Measurements from ENCODE around the gene NHLH2. TPM values are rescaled to one million over a fixed set of nuclear protein-coding genes. Genes with fewer than 3 reads are reported as not detected.

Gene NHLH2
- total RNA-seq, 1 experiment from 2014 or later = 1.2 TPM

DNA sequence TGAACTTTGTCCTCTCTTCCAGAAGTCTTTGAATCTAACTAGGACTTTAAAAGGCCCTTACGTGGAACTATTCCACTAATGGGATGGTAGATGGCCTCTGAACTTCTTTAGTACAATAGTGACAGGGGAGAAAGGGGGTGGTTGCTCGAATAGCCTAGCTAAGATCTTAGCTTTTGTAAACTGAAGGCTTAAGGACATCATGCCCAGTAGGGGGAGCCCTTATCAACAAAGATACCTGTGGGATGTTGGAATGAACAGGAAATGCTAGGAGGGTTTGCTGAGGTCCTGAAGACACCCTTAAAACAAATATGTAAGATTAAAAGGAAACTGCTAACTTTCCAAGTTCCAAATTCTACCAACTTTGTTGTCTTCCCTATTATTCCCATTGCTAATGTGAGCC lies 33.2 kb downstream of the NHLH2 start:
- no peak overlapping the region for H2BK20ac ChIP-seq (ENCODE audit: low read depth, low read length, poor library complexity, severe bottlenecking)
- H3K56ac ChIP-seq (ENCODE audit: insufficient read length, low read depth, low read length) = no peak overlapping the region
- no peak overlapping the region for H3K23ac ChIP-seq (ENCODE audit: insufficient read length, low read depth, low read length)
- H3K4ac ChIP-seq (ENCODE audit: low read depth, low read length) = no peak overlapping the region
- no CpG with 5 or more reads among the region's 2 CpGs for WGBS (ENCODE audit: extremely low coverage, insufficient read length, low lambda C conversion rate)
- no peak overlapping the region for H4K5ac ChIP-seq (ENCODE audit: insufficient read length, low read depth, low read length)
- DNase-seq = peak; percentile 61
- peaks cover 11% of the 10 kb centered on the region in 2 experiments for H3K4me1 Mint-ChIP-seq
- H3K23me2 ChIP-seq (ENCODE audit: insufficient read length, low read depth, low read length, poor library complexity, severe bottlenecking) = no peaks in the 10 kb centered on the region
- H3K27ac Mint-ChIP-seq = no peak overlapping the region
- no peak overlapping the region for H3K18ac ChIP-seq (ENCODE audit: insufficient read length, low read depth, low read length)
- H2AFZ ChIP-seq (ENCODE audit: low read length) = no peak overlapping the region
- no peak overlapping the region for H2BK120ac ChIP-seq (ENCODE audit: low read depth, low read length, poor library complexity, severe bottlenecking)
- H3K4me1 ChIP-seq (ENCODE audit: insufficient read depth, low read length) = peaks cover 5% of the 10 kb centered on the region; the same call in 1 of the 2 replicates
- no peaks in the 10 kb centered on the region for H3K27me3 ChIP-seq (ENCODE audit: insufficient read depth, low read length)
- no peaks in the 10 kb centered on the region for H3K9me3 ChIP-seq (ENCODE audit: control insufficient read depth, low read depth, low read length)
- no peak overlapping the region for H2BK5ac ChIP-seq (ENCODE audit: insufficient read length, low read length)
- H3K14ac ChIP-seq (ENCODE audit: insufficient read depth, low read length) = no peak overlapping the region
- H3K27me3 Mint-ChIP-seq (ENCODE audit: low read depth) = no peaks in the 10 kb centered on the region; the same call in 1 of the 2 replicates
- no peaks in the 10 kb centered on the region for H4K20me1 ChIP-seq (ENCODE audit: control insufficient read depth, insufficient read depth, insufficient read length)
- H3K9me3 Mint-ChIP-seq = peaks cover 5% of the 10 kb centered on the region in 2 experiments; a peak in 3 of 5 replicates
- H3K4me2 ChIP-seq (ENCODE audit: insufficient read depth, insufficient read length, low read length) = no peak overlapping the region
- H3K79me2 ChIP-seq (ENCODE audit: insufficient read depth, low read length) = no peaks in the 10 kb centered on the region
- no peak overlapping the region for H4K91ac ChIP-seq (ENCODE audit: insufficient read length, low read depth, low read length)
- H2BK12ac ChIP-seq (ENCODE audit: insufficient read length, low read depth, low read length) = no peak overlapping the region
- no peak overlapping the region for H3K4me3 Mint-ChIP-seq
- no peak overlapping the region for H3K9ac ChIP-seq (ENCODE audit: extremely low read depth, insufficient read length, low read length)
- H3K79me1 ChIP-seq (ENCODE audit: insufficient read depth, low read depth, low read length, poor library complexity, severe bottlenecking) = no peaks in the 10 kb centered on the region
- no peak overlapping the region for H3T11ph ChIP-seq (ENCODE audit: low read length)
- no peaks in the 10 kb centered on the region for H3K36me3 Mint-ChIP-seq (ENCODE audit: insufficient read depth in 1 of 3, low read depth in 3 of 3)
- no peak overlapping the region for H4K8ac ChIP-seq (replicated peaks; ENCODE audit: insufficient read length, low read depth, low read length)
- no peak overlapping the region for H2AK5ac ChIP-seq (ENCODE audit: insufficient read length, low read length)
- TF ChIP-seq, protein P1, sequence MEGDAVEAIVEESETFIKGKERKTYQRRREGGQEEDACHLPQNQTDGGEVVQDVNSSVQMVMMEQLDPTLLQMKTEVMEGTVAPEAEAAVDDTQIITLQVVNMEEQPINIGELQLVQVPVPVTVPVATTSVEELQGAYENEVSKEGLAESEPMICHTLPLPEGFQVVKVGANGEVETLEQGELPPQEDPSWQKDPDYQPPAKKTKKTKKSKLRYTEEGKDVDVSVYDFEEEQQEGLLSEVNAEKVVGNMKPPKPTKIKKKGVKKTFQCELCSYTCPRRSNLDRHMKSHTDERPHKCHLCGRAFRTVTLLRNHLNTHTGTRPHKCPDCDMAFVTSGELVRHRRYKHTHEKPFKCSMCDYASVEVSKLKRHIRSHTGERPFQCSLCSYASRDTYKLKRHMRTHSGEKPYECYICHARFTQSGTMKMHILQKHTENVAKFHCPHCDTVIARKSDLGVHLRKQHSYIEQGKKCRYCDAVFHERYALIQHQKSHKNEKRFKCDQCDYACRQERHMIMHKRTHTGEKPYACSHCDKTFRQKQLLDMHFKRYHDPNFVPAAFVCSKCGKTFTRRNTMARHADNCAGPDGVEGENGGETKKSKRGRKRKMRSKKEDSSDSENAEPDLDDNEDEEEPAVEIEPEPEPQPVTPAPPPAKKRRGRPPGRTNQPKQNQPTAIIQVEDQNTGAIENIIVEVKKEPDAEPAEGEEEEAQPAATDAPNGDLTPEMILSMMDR (conservative IDR thresholded peaks at IDR 0.05) = peak; percentile 86
- H2BK15ac ChIP-seq (ENCODE audit: low read depth, low read length) = no peak overlapping the region
- no peak overlapping the region for H3K27ac ChIP-seq (ENCODE audit: insufficient read length, low read depth, low read length)
